H1 (cell line): ENCODE measurements around the gene IDH2. TPM values are rescaled to one million over a fixed set of nuclear protein-coding genes. Genes with fewer than 3 reads are reported as not detected.

ENCODE experiments used
- NRF1 ChIP-seq: IDR thresholded peaks from 2 replicates; pipeline ENCODE4 v1.6.1; 2011; ENCODE audit warnings: mild to moderate bottlenecking, low read depth, low read length, improper control_type of control experiment
- POLR2A ChIP-seq, 2 experiments: IDR thresholded peaks; 1 replicate in 1 of 2; 2 replicates in 1 of 2; pipeline ENCODE4 v1.6.1; 2011; ENCODE audit warnings: low read depth in 2 of 2, low read length in 2 of 2, mild to moderate bottlenecking in 2 of 2; ENCODE audit errors: control extremely low read depth in 1 of 2
- SAP30 ChIP-seq: fragments of 300-600 bp; sonication (generic); IDR thresholded peaks from 2 replicates; pipeline ENCODE4 v1.7.1; 2012; ENCODE audit warnings: low read length, moderate library complexity, mild to moderate bottlenecking, inconsistent platforms; ENCODE audit not compliant: insufficient read depth, insufficient replicate concordance
- SIN3A ChIP-seq, 2 experiments: IDR thresholded peaks in 1 of 2; conservative IDR thresholded peaks in 1 of 2; 2 replicates each; pipeline ENCODE4 v1.6.1; 2011 to 2012; ENCODE audit warnings: low read length in 2 of 2, improper control_type of control experiment in 1 of 2, low read depth in 1 of 2, mild to moderate bottlenecking in 1 of 2
- polyA plus RNA-seq, 7 experiments: library from polyadenylated mRNA; depleted of rRNA in 3 of 7; stranded (reverse) in 5 of 7; unstranded in 2 of 7; fragments of >200 nt in 5 of 7; fragments of 200-250 nt in 2 of 7; gene quantifications; 1 replicate in 5 of 7; 2 replicates in 1 of 7; 4 replicates in 1 of 7; pipeline versions ENCODE4 v1.2.1 to v1.2.3, GENCODE V29; 2011 to 2013; ENCODE audit warnings: missing spikeins in 2 of 7, mixed read lengths in 2 of 7
- total RNA-seq: library from RNA; stranded (reverse); fragmentation: NEBNext Ultra II Directional; extraction: Animal tissue kit (Norgen Biotek cat#: 25700); gene quantifications from 2 replicates; pipeline ENCODE4 v1.2.1, GENCODE V29; 2021
- TF ChIP-seq, protein P1 (sequence below), 3 experiments: IDR thresholded peaks; 1 replicate in 2 of 3; 2 replicates in 1 of 3; pipeline versions ENCODE4 v1.5.1 to v1.6.1; 2011; ENCODE audit warnings: low read length in 3 of 3, mild to moderate bottlenecking in 3 of 3, inconsistent platforms in 2 of 3, low read depth in 1 of 3, moderate library complexity in 1 of 3; ENCODE audit not compliant: insufficient read depth in 1 of 3; ENCODE audit errors: control extremely low read depth in 1 of 3
- TF ChIP-seq, protein P2 (sequence below): IDR thresholded peaks from 2 replicates; pipeline ENCODE4 v1.6.1; 2012; ENCODE audit warnings: inconsistent platforms

Gene IDH2
- total and polyA plus RNA-seq, 2 of the 8 experiments (the other 6 are each of a cell fraction or from before 2014, with no cell fraction given): 64.2 to 84.6 TPM

GRCh38 chr15:90074023-90074422, 28.2 kb downstream of the IDH2 start (continued):
- TF ChIP-seq, protein P1, sequence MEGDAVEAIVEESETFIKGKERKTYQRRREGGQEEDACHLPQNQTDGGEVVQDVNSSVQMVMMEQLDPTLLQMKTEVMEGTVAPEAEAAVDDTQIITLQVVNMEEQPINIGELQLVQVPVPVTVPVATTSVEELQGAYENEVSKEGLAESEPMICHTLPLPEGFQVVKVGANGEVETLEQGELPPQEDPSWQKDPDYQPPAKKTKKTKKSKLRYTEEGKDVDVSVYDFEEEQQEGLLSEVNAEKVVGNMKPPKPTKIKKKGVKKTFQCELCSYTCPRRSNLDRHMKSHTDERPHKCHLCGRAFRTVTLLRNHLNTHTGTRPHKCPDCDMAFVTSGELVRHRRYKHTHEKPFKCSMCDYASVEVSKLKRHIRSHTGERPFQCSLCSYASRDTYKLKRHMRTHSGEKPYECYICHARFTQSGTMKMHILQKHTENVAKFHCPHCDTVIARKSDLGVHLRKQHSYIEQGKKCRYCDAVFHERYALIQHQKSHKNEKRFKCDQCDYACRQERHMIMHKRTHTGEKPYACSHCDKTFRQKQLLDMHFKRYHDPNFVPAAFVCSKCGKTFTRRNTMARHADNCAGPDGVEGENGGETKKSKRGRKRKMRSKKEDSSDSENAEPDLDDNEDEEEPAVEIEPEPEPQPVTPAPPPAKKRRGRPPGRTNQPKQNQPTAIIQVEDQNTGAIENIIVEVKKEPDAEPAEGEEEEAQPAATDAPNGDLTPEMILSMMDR (IDR thresholded peaks at IDR 0.05; ENCODE audit: control extremely low read depth in 1 of 3, insufficient read depth in 1 of 3, low read depth in 1 of 3, low read length in 3 of 3): no peak
- TF ChIP-seq SIN3A (conservative IDR thresholded peaks at IDR 0.05 in 1 of 2, IDR thresholded peaks at IDR 0.05 in 1 of 2; ENCODE audit: low read depth in 1 of 2, low read length in 2 of 2) (no peak), NRF1 (no peak), SAP30 (no peak), POLR2A (IDR thresholded peaks at IDR 0.05; ENCODE audit: control extremely low read depth in 1 of 2, low read depth in 2 of 2, low read length in 2 of 2) (no peak)
- TF ChIP-seq, protein P2, sequence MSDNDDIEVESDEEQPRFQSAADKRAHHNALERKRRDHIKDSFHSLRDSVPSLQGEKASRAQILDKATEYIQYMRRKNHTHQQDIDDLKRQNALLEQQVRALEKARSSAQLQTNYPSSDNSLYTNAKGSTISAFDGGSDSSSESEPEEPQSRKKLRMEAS: no peak
